ENCODE results near the gene PDE10A. TPM values are rescaled to one million over a fixed set of nuclear protein-coding genes. Genes with fewer than 3 reads are reported as not detected.
"Not testable (repeated sequence)": the region's sequence is repeated elsewhere in the genome, so short reads cannot be mapped to it uniquely, and the experiment has no call there.

Gene PDE10A
- total and polyA plus RNA-seq, 2 experiments from 2014 or later, result 2.0 to 7.2 TPM

- H3K27me3 ChIP-seq, result no peaks in the 10 kb centered on the region
- H3K36me3 ChIP-seq (replicated peaks; ENCODE audit: insufficient read depth, low read depth), result no peaks in the 10 kb centered on the region
- H3K79me2 ChIP-seq, result no peaks in the 10 kb centered on the region
- H3K9me2 ChIP-seq (replicated peaks; ENCODE audit: insufficient read depth), result no peaks in the 10 kb centered on the region
- no peak for DNase-seq (ENCODE audit: low spot score)
- no peak overlapping the region for H3K4me3 ChIP-seq
- TF ChIP-seq EZH2phosphoT487 (IDR thresholded peaks at IDR 0.05; ENCODE audit: low read depth, severe bottlenecking, unreplicated experiment), result no peak
- no peak for TF ChIP-seq CTCF (IDR thresholded peaks at IDR 0.05; ENCODE audit: poor library complexity)
- no peak for TF ChIP-seq EZH2 (IDR thresholded peaks at IDR 0.05; ENCODE audit: borderline replicate concordance)
- no peaks in the 10 kb centered on the region for H3K9me3 ChIP-seq (ENCODE audit: low read depth)
- no peak overlapping the region for H3K4me2 ChIP-seq
- H2AFZ ChIP-seq, result no peak overlapping the region
- H3K27ac ChIP-seq, result no peak overlapping the region
- no peaks in the 10 kb centered on the region for H4K20me1 ChIP-seq (ENCODE audit: insufficient read depth, poor library complexity, severe bottlenecking)
- no peaks in the 10 kb centered on the region for H3K4me1 ChIP-seq (ENCODE audit: insufficient read depth)
- 77% methylated on average over 9 of the region's 9 CpGs for WGBS (ENCODE audit: low lambda C conversion rate, missing lambda C conversion rate)
Observed at GRCh38 chr6:165468340-165469235, 194.5 kb downstream of the PDE10A start.

GRCh38 chr6:165463499-165463898, 199.5 kb downstream of the PDE10A start:
- not testable (repeated sequence) for DNase-seq (ENCODE audit: low spot score); H3K27me3 ChIP-seq; H3K4me2 ChIP-seq; H3K79me2 ChIP-seq; H3K4me1 ChIP-seq (ENCODE audit: insufficient read depth); H3K9me3 ChIP-seq (ENCODE audit: low read depth); H3K27ac ChIP-seq; H4K20me1 ChIP-seq (ENCODE audit: insufficient read depth, poor library complexity, severe bottlenecking); H3K36me3 ChIP-seq (replicated peaks; ENCODE audit: insufficient read depth, low read depth); H3K9me2 ChIP-seq (replicated peaks; ENCODE audit: insufficient read depth); H3K4me3 ChIP-seq; H2AFZ ChIP-seq
- 93% methylated on average over 6 of the region's 6 CpGs for WGBS (ENCODE audit: low lambda C conversion rate, missing lambda C conversion rate)

DNA sequence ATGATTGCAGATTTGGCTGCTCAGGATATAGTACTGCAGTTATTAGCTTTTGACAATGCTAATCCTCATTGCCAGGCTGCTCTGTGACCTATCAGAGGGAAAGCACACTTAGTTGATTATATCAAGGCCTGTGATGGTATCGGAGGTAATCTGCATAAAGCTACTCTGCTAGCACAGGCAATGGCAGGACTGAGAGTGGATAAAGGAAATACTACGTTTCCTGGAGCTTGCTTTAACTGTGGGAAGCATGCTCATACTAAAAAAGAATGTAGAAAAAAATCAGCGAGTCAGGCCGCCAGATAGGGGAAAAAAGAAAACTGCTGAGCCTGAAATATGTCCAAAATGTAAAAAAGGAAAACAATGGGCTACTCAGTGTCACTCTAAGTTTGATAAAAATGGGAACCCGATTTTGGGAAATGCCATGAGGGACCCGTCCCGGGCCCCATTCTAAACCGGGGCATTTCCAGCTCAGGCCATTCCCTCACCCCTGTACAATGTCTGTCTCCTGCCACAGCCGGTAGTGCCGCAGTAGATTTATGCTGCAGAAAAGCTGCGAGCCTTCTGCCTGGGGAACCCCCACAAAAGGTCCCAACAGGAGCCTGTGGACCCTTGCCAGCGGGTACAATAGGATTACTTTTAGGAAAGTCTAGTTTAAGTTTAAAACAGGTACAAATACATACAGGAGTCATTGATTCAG, 203.3 kb downstream of the PDE10A start:
- DNase-seq (ENCODE audit: low spot score); H3K79me2 ChIP-seq; H3K27ac ChIP-seq; H3K9me2 ChIP-seq (replicated peaks; ENCODE audit: insufficient read depth); H4K20me1 ChIP-seq (ENCODE audit: insufficient read depth, poor library complexity, severe bottlenecking); H3K4me3 ChIP-seq; H3K4me2 ChIP-seq; H2AFZ ChIP-seq; H3K36me3 ChIP-seq (replicated peaks; ENCODE audit: insufficient read depth, low read depth); H3K9me3 ChIP-seq (ENCODE audit: low read depth); H3K4me1 ChIP-seq (ENCODE audit: insufficient read depth); H3K27me3 ChIP-seq: not testable (repeated sequence)
- WGBS (ENCODE audit: low lambda C conversion rate, missing lambda C conversion rate), result 71% methylated on average over 12 of the region's 12 CpGs

DNA sequence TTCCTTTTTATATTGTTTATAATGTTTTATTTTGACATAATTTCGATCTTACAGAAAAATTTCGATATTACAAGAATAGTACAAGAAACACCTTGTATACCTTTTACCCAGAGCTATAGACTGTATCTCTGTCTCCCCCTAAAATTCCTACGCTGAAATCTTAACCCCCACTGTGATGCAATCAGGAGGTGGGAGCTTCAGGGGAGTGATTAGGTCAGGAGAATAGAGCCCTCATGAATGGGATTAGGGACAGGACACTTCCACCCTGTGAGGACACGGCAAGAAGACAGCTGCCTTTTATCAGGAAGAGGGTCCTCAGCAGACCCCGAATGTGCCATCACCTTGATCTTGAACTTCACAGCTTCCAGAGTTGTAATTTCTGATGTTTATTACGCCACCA, 204.9 kb downstream of the PDE10A start:
- H3K27ac ChIP-seq, result no peak overlapping the region
- H3K36me3 ChIP-seq (replicated peaks; ENCODE audit: insufficient read depth, low read depth), result no peaks in the 10 kb centered on the region
- no peaks in the 10 kb centered on the region for H3K9me2 ChIP-seq (replicated peaks; ENCODE audit: insufficient read depth)
- H3K79me2 ChIP-seq, result no peaks in the 10 kb centered on the region
- no peak for DNase-seq (ENCODE audit: low spot score)
- H3K27me3 ChIP-seq, result no peaks in the 10 kb centered on the region
- no peaks in the 10 kb centered on the region for H4K20me1 ChIP-seq (ENCODE audit: insufficient read depth, poor library complexity, severe bottlenecking)
- H3K4me2 ChIP-seq, result no peak overlapping the region
- H3K9me3 ChIP-seq (ENCODE audit: low read depth), result no peaks in the 10 kb centered on the region
- WGBS (ENCODE audit: low lambda C conversion rate, missing lambda C conversion rate), result 74% methylated on average over 6 of the region's 6 CpGs
- no peak overlapping the region for H3K4me3 ChIP-seq
- no peak overlapping the region for H2AFZ ChIP-seq
- TF ChIP-seq CTCF (IDR thresholded peaks at IDR 0.05; ENCODE audit: poor library complexity), result no peak
- TF ChIP-seq EZH2phosphoT487 (IDR thresholded peaks at IDR 0.05; ENCODE audit: low read depth, severe bottlenecking, unreplicated experiment), result no peak
- no peak for TF ChIP-seq EZH2 (IDR thresholded peaks at IDR 0.05; ENCODE audit: borderline replicate concordance)
- no peaks in the 10 kb centered on the region for H3K4me1 ChIP-seq (ENCODE audit: insufficient read depth)
